Stimulated activated CD4-positive, alpha-beta T cell treated with anti-CD3 and anti-CD28 coated beads, Interleukin-12 subunit alpha, Interleukin-12 subunit beta, amount 100 ng/mL, for 4 hours (primary cell): ENCODE results near the gene WDR5B.

Source experiments
- DNase-seq: peaks from one replicate; pipeline ENCODE4 v3.0.0-alpha.2; 2020

Gene WDR5B

DNA sequence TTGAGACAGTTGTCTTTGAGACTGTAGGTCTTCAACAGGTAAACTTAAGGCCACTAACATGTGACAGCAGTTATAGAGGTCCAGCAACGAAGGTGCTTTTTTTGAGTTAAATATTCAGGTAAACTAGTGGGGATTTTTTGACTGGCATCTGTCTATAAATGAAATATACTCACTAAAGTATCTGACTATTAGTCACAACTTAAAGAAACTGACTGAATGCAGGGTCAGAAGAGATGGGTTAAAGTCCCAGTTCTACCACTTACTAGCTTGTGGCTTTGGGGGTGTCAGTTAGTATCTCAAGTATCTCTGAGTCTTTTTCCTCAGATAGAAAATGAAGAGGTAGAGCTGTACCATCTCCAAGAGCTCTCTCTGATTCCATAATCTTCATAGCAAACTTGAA lies 50.8 kb downstream of the WDR5B start:
- no peak for DNase-seq

DNA sequence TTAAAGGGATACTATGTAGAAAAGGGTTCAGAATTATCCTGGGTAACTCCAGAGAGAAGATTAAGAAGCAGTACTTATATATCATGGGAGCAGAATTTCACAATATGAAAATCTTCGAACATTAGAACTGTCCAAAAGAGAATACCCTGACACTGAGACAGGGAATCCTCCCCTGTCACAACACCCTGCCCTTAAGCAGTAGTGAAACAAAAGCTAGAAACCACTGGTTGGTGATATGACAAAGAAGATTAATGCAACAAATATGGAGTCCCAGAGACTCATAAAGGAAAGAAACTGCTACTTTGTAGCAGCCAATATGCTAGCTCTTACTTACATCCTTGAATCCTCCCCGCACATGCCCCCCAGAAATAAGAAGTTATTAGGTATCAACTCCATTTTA lies 51.4 kb downstream of the WDR5B start:
- no peak for DNase-seq
